HG03025 (cell line): ENCODE results near the gene FLII.

Experiments used
- ATAC-seq: cut with Tn5 transposase; IDR thresholded peaks from one replicate; pipeline ENCODE4 v1.9.1; 2021; ENCODE audit warnings: mild to moderate bottlenecking, moderate library complexity; ENCODE audit not compliant: unreplicated experiment, low FRiP score

The FLII gene

DNA sequence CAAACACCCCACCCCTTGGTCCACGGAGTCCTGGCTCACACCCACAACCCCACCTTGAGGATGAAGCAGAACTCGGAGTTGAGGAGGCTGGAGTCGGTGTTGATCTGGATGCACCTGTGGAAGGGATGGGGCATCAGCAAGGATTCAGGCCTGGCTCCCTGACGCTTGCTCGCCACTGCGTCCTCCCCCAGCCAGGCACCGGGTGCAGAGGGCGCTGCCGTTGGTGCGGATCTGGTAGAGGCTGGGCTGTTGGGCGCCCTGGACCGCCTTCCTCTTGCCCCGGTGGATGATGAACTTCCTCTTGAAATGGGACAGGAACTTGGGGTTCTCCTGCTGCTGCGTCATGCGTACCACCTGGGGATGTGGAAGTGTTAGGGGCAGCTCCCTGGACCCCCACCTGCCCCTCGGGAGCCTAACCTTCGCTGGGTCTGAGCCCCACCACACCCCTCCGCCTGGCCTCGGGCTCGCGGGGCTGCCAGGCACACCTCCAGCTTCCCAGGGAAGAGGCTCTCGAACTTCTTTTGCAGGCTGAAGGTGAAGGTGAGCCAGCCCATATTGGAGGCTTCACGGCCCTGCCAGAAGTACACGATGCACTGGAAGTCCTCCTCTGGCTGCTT lies 12.3 kb downstream of the FLII start:
- ATAC-seq, result no peak

DNA sequence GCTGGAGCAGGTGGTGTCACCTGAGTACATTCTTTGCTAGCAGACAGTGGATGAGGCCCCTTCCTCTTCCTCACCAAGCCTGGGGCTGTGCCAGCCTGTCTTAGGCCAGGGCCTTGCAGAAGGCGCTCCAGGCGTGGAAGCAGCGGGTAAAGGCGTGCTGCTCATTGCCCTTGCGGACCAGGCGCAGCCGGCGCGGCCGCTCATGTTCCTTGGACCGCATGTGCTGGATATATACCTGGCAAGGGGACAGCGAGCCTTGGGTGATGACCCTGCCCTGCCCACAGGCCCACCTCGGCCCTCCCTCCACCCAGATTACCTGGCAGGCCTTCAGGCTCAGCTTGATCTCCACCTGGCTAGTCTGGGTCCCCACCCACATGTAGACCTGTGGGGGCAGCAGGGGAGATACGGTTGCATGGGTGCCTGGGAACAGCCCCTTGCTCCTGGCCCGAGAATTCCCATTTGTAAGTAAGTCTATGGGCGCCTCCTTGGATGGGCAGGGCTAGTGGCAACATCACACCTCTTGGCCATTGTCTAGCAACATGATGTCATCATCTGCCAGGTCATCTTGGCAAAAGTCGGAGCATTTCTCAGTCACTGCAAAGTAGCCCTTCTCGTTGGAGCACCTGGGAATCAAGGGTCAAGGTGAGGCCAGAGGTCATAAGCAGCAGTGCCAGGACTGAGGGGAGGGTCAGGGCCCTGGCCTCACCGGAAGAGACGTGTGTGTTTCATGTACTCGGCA lies 13.3 kb downstream of the FLII start:
- ATAC-seq, result no peak

DNA sequence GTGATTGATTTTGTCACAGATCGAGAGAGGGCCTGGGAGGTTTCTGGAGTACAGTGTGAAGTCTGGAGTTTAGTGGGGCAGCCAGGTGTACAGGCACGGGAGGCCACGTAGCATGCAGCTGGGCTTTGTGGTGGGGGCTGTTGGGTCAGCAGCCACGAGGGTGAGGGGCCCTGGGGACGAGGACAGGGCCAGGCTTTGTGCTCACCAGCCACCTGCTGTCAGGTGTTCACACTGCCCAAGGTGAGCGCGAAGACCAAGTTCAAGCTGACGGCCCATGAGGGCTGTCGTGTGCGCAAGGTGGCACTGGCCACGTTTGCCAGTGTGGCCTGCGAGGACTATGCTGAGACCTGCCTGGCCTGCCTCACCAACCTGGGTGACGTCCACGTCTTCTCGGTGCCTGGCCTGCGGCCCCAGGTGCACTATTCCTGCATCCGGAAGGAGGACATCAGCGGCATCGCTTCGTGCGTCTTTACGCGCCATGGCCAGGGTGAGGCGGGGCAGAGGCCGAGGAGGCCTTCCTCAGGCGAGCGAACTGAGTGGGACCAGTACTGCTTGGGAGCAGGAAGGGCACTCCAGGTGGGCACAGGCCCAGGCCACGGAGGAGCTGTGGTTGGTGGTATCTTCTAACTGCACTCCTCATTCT lies 17.2 kb downstream of the FLII start:
- ATAC-seq, result no peak

DNA sequence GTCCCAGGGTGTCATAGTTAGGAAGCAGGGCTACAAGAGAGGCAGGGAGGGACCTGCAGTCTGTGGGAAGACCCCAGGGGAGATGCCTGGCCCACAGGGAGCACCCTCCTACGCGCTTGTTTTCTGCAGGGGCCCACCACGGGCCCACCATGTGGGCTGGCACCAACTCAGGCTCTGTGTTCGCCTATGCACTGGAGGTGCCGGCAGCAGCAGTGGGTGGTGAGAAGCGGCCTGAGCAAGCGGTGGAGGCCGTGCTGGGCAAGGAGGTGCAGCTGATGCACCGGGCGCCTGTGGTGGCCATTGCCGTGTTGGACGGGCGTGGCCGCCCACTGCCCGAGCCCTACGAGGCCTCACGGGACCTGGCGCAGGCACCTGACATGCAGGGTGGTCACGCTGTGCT lies 18.1 kb downstream of the FLII start:
- ATAC-seq, result no peak

DNA sequence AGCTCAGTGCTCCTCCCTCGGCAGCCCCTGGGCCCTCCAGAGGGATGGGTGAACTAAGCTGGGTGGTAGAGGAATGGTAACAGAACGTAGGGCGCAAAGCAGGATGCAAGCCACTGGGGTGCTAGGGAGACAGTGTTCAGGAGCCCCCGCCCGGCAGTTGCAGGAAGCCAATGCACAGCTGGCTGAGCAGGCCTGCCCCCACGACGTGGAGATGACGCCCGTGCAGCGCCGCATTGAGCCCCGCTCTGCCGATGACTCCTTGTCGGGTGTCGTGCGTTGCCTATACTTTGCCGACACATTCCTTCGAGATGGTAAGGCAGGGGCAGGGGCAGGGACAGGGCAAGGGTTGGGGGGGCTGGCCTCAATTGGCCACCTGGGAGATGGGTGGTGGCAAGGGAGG lies 20.2 kb downstream of the FLII start:
- ATAC-seq, result no peak

DNA sequence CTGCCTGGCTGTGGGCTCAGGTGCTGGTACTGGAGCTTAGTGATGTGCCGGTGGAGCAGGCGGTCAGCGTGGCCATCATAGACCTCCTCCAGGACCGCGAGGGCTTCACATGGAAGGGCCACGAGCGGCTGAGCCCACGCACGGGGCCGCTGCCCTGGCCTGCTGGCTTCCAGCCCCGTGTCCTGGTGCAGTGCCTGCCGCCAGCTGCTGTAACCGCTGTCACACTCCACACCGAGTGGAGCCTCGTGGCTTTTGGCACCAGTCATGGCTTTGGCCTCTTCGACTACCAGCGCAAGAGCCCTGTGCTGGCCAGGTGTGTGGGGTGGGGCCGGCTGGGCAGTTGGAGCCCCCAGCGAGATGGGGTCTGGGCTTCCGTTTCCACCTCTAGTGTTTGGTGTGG lies 21.1 kb downstream of the FLII start:
- ATAC-seq, result no peak

DNA sequence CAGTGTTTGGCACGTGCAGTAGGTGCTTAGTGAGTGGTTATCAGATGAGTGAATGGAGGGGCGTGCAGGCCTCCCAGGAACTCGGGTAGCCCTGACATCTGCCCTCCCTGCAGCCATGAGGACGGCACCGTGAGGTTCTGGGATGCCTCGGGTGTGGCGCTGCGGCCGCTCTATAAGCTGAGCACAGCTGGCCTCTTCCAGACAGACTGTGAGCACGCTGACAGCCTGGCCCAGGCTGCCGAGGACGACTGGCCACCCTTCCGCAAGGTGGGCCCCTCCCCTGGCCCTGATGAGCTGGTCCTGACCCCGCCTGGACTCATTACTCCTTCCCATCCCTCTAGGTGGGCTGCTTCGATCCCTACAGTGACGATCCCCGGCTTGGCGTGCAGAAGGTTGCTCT lies 22.0 kb downstream of the FLII start:
- ATAC-seq, result no peak

DNA sequence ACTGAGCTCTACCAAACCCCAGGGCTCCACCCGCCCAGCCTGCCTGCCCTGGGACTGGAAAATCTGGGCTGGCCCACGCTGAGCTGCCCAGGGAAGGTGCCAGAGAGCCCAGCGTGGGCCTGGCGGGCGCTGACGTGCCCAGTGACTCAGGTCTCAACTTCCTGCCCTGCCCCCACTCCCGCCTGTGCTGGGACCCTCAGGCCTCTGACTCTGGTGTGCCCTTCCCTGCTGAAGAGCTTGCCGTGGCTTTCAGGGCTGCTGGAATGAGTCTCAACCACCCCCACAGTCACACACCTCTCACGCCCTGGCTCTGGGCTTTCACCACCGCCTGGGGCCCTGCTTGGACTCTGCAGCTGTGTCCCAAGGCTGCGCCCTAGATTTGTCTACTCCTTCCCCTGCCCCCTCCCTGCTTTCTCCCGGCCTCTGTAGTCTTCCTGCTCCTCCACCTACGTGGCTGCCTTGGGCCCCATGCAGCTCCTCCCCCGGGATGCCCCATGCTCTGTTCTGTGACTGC lies 22.7 kb downstream of the FLII start:
- no peak for ATAC-seq

DNA sequence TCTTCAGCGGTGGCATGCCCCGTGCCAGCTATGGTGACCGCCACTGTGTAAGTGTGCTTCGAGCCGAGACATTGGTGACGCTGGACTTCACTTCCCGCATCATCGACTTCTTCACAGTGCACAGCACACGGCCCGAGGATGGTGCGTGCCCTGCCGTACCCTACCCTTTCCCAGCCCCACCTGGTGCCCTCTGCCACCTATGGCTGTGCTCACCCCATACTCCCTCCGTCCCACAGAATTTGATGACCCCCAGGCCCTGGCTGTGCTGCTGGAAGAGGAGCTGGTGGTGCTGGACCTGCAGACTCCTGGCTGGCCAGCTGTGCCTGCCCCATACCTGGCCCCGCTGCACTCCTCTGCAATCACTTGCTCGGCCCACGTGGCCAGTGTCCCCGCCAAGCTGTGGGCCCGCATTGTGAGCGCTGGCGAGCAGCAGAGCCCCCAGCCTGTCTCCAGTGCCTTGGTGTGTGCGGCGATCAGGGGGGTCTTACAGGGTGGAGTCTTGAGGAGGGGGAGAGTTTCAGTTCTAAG lies 23.6 kb downstream of the FLII start:
- ATAC-seq, result no peak

DNA sequence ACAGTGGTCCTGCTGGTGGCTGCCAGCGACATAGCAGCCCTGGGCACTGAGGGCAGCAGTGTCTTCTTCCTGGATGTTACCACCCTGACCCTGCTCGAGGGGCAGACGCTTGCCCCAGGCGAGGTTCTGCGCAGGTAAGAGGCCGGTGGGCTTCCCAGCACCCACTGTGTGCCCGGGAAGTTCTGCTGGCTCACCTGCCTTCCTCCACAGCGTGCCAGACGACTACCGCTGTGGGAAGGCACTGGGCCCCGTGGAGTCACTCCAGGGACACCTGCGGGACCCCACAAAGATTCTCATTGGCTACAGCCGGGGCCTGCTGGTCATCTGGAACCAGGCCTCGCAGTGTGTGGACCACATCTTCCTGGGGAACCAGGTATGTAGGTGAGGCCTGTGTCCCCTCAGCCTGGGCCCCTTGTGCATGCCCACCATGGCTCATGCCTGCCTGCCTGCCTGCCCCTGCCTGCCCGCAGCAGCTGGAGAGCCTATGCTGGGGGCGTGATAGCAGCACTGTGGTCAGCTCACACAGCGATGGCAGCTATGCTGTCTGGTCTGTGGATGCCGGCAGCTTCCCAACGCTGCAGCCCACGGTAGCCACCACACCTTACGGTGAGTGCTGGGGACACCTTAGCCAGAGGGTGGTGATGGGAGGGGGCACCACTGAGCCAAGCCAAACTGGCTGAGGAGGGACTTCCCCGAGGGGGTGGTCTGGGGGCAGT lies 24.6 kb downstream of the FLII start:
- ATAC-seq, result no peak

DNA sequence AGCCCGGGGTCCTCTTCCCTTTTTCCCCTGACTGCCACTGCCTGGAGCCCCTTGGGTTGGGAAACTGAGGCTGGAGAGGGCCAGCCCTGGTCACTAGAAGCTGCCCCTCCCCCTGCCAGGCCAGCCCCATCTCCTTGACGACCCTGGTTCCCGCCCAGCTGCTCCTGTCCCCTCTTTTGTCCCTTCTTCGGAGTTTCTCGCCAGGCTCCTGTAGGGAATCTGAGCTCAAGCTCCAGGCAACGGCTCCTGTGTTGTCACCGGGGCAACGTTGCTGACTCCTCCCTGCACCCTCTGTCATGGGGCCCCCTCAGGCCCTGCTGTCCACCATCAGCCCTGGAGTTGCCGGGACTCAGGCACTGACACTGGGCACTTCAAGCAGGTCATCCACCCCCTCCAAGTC lies 27.4 kb downstream of the FLII start:
- no peak for ATAC-seq

DNA sequence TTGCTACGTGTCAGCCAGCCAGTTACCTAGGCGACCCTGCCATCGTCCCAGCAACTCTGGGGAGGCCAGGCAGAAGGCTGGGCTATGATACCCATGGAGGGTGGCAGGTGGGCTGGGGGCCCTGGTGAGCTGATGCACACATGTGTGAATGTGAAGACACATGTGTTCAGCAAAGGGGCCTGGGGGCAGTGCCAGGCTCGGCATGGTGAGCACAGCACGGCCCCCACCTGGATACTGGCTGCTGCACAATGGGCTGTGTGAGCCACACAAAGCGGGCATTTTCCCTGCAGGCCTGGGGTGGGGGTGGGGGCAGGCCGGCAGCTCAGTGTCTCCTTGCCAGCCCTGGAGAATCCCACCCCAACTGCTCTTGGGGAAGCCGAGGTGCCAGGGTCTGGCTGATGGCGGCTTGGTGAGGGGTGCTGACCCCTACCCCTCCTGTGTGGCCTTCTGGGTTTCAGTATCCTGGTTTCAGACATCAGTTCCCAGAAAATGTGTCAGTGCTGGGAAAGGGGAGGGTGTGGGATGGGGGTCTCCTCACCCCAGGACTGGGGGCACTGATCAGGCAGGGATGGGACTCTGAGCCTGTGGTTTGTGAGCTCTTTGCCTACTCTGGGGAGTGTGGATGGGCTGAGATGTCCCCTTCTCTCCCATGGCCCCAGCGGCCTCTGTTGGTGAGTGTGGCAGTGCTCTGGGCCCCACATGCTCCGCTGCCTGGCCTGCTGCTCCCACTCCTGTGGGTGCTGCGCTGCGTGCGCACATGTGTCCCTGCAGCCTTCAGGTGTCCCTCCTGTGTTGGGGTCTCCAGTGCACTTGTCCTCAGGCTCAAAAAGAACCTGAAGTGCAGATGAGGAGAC lies 28.0 kb downstream of the FLII start:
- no peak for ATAC-seq

DNA sequence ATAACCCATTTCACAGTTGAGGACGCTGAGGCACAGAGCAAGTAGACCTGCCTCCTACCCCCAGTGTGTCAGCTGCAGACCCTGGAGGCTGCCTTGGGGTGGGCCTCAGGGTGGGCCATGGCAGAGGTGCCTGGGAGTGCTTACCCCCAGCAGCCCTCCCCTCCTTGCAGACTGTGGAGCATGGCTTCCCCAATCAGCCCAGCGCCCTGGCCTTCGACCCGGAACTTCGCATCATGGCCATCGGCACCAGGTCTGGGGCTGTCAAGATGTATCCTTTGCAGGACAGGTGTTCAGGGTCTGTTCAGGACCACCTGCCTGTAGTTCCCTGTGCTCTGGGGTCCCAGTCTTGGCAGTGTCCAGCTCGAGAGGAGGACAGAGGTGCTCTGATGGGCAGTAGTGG lies 28.8 kb downstream of the FLII start:
- no peak for ATAC-seq

DNA sequence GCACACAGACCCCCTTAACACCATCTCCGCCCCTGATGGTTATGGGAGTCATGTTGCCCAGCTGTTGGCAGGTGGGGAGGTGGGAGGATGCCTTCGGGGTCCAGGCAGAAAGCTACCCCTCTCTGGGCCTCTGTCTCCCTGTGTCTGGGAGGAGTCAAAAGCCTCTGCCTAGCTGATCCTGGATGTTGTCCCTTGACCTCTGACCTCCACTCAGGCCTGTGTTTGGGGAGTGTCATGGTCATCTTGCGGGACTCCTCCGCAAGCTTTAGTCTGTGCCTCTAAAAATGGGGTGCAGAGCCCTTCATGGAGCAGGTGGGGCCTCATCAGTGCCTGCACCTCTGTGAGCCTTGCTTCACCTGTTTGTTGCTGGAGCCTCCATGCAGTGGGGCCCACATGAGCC lies 29.3 kb downstream of the FLII start:
- no peak for ATAC-seq

DNA sequence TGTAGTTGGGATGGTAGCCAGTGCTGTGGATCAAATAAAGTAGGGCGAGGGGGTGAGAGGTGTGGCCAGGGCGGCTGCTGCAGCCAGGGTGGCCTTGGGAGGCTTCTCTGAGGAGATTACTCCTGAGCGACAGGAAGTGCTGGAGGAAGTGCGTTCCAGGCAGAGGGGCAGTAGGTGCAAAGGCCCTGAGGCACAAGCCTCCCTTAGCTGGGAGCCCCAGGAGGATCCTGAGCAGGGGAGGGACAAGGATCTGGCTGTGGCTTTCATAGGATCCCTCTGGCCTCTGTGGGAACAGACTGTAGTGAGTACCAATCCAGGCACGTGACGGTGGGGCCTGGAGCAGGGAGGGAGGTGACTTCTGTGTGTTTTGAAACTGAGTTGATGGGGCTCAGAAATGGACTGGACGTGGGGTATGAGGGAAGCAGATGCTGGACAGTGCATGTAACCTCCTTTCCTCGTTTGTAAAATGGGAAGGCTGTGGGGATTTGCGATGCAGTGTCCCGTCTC lies 30.3 kb downstream of the FLII start:
- ATAC-seq, result no peak

DNA sequence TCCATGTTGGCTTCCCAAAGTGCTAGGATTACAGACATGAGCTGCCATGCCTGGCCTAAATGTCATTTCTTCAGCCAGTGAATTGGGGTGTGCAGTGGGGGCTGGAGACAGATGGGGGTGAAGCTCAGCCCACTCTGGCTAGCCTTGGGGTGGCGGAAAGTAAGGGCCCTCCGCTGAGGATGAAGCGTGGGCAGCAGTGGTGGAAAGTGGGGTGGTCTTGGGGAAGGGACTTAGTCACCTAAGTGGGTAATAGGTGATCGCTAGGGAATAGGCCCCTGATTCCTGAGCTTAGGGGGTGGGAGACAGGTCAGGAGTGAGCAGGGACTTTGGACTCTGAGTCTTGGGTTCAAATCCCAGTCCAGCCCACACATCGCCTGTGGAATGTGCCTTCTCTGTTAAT lies 30.9 kb downstream of the FLII start:
- ATAC-seq, result no peak

DNA sequence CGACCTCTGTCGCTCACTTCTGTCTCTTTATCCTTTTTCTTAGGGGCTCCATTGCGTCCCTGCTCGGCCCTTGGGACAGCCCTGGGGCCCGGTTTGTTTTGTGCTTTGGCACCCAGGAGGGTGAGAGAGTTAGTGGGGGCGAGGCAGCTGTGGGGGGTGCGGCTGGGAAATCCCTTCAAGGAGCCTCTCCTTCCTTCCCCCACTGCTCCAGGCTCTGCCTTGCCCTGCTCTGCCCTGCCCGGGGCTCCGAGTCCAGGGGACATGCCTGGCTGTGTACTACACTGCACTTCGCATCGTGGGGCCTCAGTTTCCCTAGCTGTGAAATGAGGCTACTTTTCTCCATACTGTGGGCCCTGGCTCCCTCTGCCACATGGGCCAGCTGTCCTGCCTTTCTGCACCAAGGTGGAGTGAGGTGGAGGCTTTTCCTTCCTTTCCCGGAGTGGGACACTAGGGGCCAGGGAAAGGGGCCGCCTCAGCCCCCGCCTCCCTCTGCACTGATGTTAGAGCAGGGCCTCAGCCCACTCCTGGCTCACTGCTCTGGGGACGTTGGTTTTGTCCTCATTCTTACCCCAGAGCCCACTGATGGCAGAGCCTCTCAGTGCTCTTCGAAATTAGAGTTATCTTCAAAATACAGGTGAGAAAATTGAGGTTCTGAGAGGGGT lies 32.1 kb downstream of the FLII start:
- no peak for ATAC-seq

DNA sequence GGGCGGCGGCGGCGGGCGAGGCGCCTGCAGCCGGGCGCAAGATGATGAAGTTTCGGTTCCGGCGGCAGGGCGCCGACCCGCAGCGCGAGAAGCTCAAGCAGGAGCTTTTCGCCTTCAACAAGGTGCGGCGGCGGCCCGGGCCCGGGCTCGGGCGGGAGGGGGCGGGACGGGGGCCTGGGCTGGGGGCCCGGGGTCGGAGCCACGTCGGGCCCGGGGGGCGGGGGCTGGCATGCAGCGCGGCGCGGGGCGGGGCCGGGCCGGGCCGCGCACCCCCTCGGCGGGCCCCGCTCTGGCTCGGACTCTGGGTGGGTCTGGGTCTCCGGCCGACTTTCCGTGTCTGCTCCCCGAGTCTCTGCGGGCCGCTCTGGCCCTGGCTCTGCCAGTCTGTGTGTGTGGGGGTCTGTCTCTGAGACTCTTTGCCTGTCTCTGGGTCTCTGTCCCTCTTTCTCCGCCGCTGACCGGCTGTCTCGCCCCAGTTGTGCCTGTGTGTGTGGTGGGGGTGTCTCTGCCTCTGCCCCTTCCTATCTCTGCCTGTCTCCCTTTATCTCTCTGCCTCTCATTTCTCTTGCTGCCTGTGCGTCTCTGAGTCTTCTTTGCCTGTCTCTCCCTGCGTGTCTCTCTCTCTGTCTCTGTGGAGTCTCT lies 32.8 kb downstream of the FLII start:
- ATAC-seq, result peak; percentile 24

DNA sequence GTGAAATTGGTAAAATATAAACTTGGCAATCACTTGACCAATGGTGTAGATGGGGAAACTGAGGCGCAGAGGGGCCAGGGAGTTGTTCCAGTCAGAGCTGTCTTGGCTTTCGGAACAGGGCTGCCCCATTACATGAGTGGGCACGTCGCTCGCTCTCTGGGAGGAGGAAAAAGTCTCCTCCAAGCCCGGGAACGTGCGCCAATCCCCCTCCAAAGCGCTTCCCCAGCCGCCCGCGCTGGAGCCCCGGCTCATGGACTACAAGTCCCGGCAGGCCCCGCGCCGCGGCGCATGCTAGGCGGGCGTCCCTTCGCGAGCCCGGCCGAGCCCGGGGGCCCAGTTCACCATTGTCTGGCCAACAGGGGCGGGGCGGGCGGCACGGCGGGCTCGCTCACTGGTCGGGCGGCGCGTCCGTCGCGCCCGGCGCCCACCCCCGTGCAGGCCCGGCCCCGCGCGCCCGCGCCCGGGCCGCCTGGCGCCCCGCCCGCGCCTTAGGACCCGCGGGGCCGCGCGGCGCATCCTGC lies 33.4 kb downstream of the FLII start, which contains the start of gene LLGL1:
Gene LLGL1, plus strand, starts transcription at position 515 of the 521 bp plus-strand sequence. CDS start 48 bp downstream, outside the sequence.
- peak; percentile 77 for ATAC-seq
